IPS-15b (cell line): ENCODE measurements around the gene SPATC1L.
"Not testable (repeated sequence)": the region's sequence is repeated elsewhere in the genome, so short reads cannot be mapped to it uniquely, and the experiment has no call there.

ENCODE experiments used
- H3K27me3 ChIP-seq: one replicate; pipeline ENCODE4 v1.6.1; 2013; ENCODE audit warnings: low read length; ENCODE audit not compliant: control insufficient read depth, insufficient read depth
- H3K36me3 ChIP-seq: one replicate; pipeline ENCODE4 v1.6.1; 2013; ENCODE audit warnings: low read length; ENCODE audit not compliant: control insufficient read depth, insufficient read depth
- H3K4me1 ChIP-seq: one replicate; pipeline ENCODE4 v1.6.1; 2013; ENCODE audit warnings: mild to moderate bottlenecking, low read length; ENCODE audit not compliant: control insufficient read depth, insufficient read depth
- H3K4me3 ChIP-seq: one replicate; pipeline ENCODE4 v1.5.1; 2013; ENCODE audit warnings: low read depth, low read length
- H3K9ac ChIP-seq: one replicate; pipeline ENCODE4 v1.6.1; 2013; ENCODE audit warnings: low read depth, mild to moderate bottlenecking, low read length
- H3K9me3 ChIP-seq: one replicate; pipeline ENCODE4 v1.6.1; 2013; ENCODE audit warnings: mild to moderate bottlenecking, low read length; ENCODE audit not compliant: control insufficient read depth, insufficient read depth

The SPATC1L gene

DNA sequence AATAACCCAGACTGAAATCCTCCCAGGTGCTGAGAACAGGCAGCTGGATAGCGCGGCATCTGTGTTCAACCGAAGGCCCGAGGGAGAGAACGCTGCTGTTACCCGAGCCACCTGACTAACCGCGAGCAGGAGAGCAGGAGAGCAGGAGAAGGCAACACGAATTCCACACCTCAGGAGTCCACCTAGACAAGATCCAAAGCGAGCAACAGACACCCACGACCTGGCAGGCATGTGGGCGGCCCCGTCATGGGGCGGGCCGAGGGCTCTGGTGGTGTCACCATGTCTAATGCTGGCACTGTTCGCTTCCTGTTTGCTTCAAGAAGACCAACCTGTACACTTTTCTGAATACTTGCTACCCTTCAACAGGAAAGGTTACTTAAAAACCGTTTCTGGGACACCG lies 20.9 kb upstream of the SPATC1L start:
- no peaks in the 10 kb centered on the region for H3K27me3 ChIP-seq
- H3K9me3 ChIP-seq: no peaks in the 10 kb centered on the region
- no peak overlapping the region for H3K9ac ChIP-seq
- H3K4me3 ChIP-seq: no peak overlapping the region
- H3K36me3 ChIP-seq: peaks cover 46% of the 10 kb centered on the region
- no peaks in the 10 kb centered on the region for H3K4me1 ChIP-seq

DNA sequence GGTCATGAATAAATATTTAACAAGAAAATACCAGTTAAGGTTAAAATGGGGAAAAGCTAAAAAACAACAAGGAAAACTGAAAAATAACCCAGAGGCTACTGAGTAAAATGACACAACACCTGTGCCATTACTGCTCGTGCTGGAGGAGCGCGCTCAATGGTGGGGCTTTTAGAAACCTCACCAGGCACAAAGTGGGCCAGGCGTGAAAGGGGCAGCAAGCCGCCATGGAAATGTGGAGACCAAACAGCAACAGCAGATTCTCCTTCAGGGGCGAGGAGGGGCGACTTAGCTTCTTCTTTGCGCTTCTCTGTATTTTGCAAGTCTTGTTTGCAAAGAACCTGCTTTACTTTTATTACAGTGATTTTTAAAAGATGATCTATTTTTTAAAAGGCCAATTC lies 18.9 kb upstream of the SPATC1L start:
- Histone ChIP-seq H3K9ac (no peak overlapping the region), H3K27me3 (no peaks in the 10 kb centered on the region), H3K9me3 (no peaks in the 10 kb centered on the region), H3K4me1 (no peaks in the 10 kb centered on the region), H3K4me3 (no peak overlapping the region), H3K36me3 (peaks cover 32% of the 10 kb centered on the region)

DNA sequence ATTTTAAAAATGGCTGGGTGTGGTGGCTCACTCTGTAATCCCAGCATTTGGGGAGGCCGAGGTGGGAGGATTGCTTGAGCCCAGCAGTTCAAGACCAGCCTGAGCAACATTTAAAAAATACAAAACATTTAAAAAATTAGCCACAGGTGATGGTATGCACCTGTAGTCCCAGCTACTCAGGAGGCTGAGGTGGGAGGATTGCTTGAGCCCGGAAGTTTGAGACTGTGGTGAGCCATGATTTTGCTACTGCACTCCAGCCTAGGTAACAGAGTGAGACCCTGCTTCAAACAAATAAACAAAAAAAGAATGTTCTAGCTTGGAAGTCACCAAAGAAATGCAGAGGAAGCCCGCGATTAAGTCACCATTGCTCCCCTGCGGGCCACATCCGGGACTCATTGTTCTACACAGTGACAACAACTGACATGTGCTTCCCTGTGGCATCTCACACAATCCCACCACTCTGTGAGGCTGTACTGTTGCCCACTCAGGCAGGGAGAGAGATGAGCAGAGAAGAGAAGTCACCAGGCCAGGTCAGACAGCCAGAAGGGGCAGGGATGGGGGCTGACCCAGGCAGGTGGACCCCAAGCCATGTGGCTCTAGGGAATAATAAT lies 18.4 kb upstream of the SPATC1L start:
- no peak overlapping the region for H3K4me3 ChIP-seq
- no peak overlapping the region for H3K9ac ChIP-seq
- peaks cover 26% of the 10 kb centered on the region for H3K36me3 ChIP-seq
- no peaks in the 10 kb centered on the region for H3K4me1 ChIP-seq
- H3K9me3 ChIP-seq: no peaks in the 10 kb centered on the region
- no peaks in the 10 kb centered on the region for H3K27me3 ChIP-seq

DNA sequence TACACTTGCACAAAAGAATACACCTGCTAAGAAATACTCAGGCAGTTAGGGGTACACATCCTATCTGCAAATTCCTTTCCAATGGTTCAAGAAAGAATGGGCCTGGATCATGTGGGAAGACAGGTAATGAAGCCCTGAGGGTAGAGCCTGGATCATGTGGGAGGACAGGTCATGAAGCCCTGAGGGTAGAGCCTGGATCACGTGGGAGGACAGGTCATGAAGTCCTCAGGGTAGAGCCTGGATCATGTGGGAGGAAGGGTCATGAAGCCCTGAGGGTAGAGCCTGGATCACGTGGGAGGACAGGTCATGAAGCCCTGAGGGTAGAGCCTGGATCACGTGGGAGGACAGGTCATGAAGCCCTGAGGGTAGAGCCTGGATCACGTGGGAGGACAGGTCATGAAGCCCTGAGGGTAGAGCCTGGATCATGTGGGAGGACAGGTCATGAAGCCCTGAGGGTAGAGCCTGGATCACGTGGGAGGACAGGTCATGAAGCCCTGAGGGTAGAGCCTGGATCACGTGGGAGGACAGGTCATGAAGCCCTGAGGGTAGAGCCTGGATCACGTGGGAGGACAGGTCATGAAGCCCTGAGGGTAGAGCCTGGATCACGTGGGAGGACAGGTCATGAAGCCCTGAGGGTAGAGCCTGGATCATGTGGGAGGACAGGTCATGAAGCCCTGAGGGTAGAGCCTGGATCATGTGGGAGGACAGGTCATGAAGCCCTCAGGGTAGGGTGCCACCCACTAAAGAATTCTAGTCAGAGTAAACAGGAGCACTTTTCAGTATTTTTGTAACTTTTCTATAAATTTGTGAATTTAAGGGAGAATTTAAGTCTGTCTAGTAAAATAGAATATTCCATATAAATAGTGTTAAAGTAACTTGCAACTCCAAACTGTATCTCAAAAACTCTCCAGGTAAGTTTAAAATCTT lies 16.9 kb upstream of the SPATC1L start:
- peaks cover 16% of the 10 kb centered on the region for H3K36me3 ChIP-seq
- not testable (repeated sequence) for H3K9ac ChIP-seq, H3K9me3 ChIP-seq, H3K4me3 ChIP-seq, H3K27me3 ChIP-seq, H3K4me1 ChIP-seq

DNA sequence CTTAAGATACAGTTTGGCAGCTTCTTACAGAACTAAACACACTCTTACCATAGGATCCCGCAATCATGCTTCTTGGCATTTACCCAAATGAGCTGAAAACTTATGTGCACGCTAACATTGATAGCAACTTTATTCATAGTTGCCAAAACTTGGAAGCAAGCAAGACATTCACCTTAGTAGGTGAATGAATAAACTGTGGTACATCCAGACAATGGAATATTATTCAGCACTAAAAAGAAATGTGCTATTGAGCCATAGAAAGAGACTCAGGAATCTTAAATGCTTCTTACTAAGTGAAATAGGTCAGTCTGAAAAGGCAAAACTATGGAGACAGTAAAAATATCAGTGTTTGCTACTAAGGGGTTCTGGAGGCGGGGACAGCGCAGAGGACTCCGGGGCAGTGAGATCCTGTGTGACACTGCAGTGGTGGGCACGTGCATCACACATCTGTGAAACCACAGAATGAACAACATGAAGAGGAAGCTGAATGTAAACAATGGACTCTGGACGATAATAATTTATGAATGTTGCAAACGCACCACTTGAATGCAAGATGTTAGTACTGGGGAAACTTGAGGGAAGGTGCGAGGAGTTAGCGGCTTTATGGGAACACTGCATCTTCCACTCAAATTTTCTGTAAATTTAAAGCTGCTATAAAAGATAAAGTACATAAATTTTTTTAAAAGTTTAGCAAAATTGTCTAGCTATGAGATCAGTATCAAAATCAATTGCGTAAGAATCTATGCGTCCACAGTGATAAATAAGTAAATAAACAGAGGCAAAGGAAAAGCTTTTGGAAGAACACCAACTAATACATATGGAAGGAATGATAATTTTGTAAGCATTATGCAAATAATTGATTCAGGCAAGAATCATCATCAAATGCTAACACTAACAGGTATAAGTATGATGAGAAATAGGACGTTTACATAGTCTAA lies 15.4 kb upstream of the SPATC1L start:
- Histone ChIP-seq H3K4me3 (no peak overlapping the region), H3K9me3 (no peaks in the 10 kb centered on the region), H3K4me1 (no peaks in the 10 kb centered on the region), H3K27me3 (no peaks in the 10 kb centered on the region), H3K36me3 (peaks cover 13% of the 10 kb centered on the region), H3K9ac (no peak overlapping the region)

DNA sequence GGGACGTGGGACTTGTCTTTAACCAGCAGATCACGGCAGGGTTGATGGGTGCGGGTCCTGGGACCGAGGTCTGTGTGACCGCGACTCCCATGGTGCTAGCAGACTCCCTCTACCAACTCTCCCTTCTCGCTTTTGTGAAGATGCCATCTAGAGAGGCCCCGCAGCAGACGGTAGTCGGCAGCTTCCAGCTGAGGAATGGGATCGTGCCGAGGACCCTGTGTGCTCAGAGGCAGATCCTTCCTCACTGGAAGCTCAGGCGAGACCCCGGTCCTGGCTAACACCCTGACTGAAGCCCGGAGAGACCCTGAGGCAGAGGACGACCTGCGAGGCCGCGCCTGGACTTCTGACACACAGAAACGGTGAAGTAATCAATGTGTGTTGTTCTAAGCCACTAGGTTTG lies 12.5 kb upstream of the SPATC1L start:
- Histone ChIP-seq H3K4me3 (no peak overlapping the region), H3K36me3 (peaks cover 26% of the 10 kb centered on the region), H3K9me3 (no peaks in the 10 kb centered on the region), H3K27me3 (no peaks in the 10 kb centered on the region), H3K9ac (no peak overlapping the region), H3K4me1 (no peaks in the 10 kb centered on the region)

DNA sequence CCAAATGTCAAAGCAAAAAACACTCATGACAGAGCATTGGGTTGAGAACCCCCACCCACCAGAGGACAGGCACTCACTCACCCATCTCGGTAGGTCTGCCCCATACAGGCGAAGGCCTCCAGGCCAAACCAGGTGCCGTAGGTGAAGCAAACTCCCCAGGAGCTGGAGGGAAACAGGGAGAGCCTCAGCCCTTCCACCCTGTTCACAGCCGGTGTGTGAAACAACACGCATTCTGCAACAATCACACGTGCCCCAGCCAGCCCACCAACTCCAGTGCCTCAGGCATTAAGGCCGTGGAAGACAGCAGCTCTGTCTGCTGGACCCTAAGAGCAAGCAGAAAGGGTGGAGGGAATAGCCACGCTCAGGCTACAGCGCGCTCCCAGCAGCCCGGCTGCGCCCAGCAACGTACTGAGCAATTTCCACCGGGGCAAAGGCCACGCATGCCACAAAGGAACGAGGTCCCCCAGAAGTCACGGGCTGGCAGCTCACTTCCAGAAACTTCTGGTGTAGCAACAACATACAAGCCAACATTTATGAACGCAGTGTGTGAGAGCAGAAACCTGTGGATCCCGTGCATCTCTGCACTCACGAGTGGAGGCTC lies 11.4 kb upstream of the SPATC1L start:
- Histone ChIP-seq H3K4me3 (no peak overlapping the region), H3K9me3 (no peaks in the 10 kb centered on the region), H3K27me3 (no peaks in the 10 kb centered on the region), H3K9ac (no peak overlapping the region), H3K4me1 (no peaks in the 10 kb centered on the region), H3K36me3 (peaks cover 29% of the 10 kb centered on the region)

DNA sequence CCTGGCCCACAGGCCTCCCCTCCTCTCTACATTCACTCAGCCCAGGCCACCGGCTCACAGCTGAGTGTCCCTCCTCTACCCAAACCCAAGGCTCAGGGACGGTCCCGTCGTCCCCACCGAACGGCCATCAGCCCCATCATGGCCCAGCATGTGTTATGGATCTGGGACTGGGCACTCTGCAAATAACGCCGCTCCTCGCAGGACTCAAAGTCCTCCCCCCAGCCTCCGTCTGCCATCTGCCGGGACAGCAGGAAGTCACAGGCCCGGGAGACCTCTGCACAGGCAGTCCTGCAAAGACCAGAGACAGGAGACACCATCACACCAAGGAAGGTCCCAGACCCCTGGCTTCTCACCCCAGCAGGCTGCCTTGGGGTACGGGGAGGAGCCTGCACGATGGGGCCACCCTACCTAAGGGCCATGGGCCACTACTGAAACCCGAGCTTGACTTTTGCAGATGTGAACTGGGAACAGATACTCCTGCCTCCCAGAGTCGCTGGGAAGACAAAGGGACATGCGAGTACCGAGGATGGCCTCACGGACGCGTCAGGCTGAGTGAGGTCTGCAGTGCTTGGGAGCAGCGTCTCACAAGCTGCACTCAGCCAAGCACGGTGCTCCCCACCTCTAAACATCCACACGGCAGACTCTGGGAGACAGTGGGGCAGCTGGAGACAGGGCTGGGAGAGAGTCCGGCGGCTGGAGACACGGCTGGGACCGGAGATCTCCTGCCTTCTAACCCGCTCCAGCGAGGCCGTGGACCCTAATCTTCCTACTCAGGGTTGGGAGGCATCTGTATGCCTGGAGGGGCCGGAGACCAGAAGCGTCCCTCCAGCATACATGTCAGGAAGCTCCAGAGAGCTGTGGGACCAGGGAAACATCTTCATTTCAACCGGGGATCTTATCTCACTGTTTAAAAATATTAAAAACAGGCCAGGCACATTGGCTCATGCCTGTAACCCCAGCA lies 10.4 kb upstream of the SPATC1L start:
- Histone ChIP-seq H3K9ac (no peak overlapping the region), H3K4me3 (no peak overlapping the region), H3K9me3 (no peaks in the 10 kb centered on the region), H3K36me3 (peaks cover 33% of the 10 kb centered on the region), H3K27me3 (no peaks in the 10 kb centered on the region), H3K4me1 (no peaks in the 10 kb centered on the region)

DNA sequence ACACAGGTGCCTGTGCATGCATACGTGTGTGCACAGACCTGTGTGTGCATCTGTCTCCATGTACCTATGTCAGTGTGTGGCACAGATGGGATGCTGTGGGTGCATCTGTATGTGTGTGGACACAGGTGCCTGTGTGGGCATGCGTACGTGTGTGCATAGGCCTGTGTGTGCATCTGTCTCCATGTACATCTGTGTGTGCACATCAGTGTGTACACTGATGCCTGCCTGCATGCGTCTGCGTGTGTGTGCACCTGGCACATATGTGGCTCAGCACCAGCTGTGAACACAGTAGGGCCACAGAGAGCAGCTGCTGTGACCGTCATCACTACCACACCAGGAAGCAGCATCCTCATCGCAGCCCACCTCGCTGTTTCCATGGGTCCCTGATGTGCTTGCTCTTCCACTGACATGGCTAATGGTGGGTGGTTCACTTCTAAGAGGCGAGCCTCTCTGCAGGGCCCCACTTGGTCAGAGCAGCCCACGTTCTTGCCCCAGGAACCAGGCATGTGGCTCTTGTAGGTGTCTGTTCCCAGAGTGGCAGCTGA lies 9.6 kb upstream of the SPATC1L start:
- Histone ChIP-seq H3K4me3 (no peak overlapping the region), H3K9ac (no peak overlapping the region), H3K4me1 (no peaks in the 10 kb centered on the region), H3K27me3 (no peaks in the 10 kb centered on the region), H3K36me3 (peaks cover 33% of the 10 kb centered on the region), H3K9me3 (no peaks in the 10 kb centered on the region)

DNA sequence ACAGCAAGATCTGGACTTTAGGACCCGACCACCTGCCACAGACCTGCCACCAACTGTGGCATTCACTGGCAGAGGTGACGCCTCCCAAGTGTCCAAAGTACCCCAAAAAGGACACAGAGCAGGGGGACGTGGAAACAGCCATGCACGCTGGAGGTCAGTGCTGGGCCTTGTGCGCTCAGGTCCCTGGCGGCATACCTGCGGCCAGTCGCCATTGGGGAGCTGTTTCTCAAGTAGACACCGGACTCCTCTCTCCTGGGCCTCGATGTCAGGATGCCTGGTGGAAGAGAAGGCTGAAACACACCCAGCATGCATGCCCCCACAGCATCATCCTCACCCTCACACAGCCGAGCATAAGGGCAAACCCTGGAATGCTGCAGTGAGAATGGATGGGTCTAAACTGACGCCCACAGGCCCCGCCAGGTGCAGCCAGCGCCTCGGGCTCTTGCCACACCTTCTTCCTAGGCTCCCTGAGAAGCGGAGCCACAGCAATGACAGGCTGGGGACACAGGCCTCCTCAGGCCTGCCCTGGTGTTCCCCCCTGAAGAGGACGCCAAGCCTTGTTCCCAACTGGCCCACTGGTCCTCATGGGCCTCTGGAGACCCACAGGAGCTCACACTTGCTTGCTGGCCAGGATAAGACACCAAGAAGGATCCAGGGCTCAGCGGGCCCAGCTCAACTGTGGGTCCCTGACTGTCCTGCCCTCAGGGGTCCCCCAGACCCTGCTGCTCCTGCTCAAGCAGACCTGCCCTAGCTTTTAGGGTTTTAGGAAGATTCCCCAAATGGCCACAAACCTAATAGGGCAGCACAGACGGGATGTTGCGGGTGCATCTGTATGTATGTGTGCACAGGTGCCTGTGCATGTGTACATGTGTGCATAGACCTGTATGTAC lies 7.7 kb upstream of the SPATC1L start:
- Histone ChIP-seq H3K9ac (no peak overlapping the region), H3K4me3 (no peak overlapping the region), H3K27me3 (no peaks in the 10 kb centered on the region), H3K9me3 (no peaks in the 10 kb centered on the region), H3K36me3 (peaks cover 33% of the 10 kb centered on the region), H3K4me1 (peaks cover 3% of the 10 kb centered on the region)
